ENCODE results near the gene BCKDHB. TPM values are rescaled to one million over a fixed set of nuclear protein-coding genes. Genes with fewer than 3 reads are reported as not detected.
A peak's percentile ranks its signal among the peaks of the same experiment; 100 is the strongest.

Gene BCKDHB
- total RNA-seq, 1 donor from 2014 or later = 18.5 TPM

GRCh38 chr6:80158478-80158989 is 52.1 kb downstream of the BCKDHB start:
- no peak overlapping the region for H3K27ac Mint-ChIP-seq
- DNase-seq (ENCODE audit: low spot score) = no peak

GRCh38 chr6:80161434-80161833 is 55.0 kb downstream of the BCKDHB start:
- no peak for DNase-seq (ENCODE audit: low spot score)
- Mint-ChIP-seq H3K27me3 (ENCODE audit: low read depth) (no peaks in the 10 kb centered on the region), H3K27ac (no peak overlapping the region), H3K9me3 (no peaks in the 10 kb centered on the region), H3K36me3 (ENCODE audit: low read depth) (no peaks in the 10 kb centered on the region), H3K4me1 (ENCODE audit: low read depth) (peaks cover 7% of the 10 kb centered on the region), H3K4me3 (ENCODE audit: low read depth) (no peak overlapping the region)
- intact Hi-C loops (cut with micrococcal nuclease) = loop anchor here (10.0 kb wide), 1 partner anchor 1593 kb away; the partner anchor contains the start of gene TENT5A

More at GRCh38 chr6:80158478-80158989, 52.1 kb downstream of the BCKDHB start:
- Mint-ChIP-seq H3K9me3 (no peaks in the 10 kb centered on the region), H3K4me1 (ENCODE audit: low read depth) (no peaks in the 10 kb centered on the region), H3K36me3 (ENCODE audit: low read depth) (no peaks in the 10 kb centered on the region), H3K4me3 (ENCODE audit: low read depth) (no peak overlapping the region), H3K27me3 (ENCODE audit: low read depth) (no peaks in the 10 kb centered on the region)
- intact Hi-C loops (cut with micrococcal nuclease) = no loop called here

- no peak overlapping the region for H3K4me3 Mint-ChIP-seq (ENCODE audit: low read depth)
- no peak for DNase-seq (ENCODE audit: low spot score)
- H3K27me3 Mint-ChIP-seq (ENCODE audit: low read depth) = no peaks in the 10 kb centered on the region
- intact Hi-C loops (cut with micrococcal nuclease) = loop anchor here (10.0 kb wide), 1 partner anchor 1591 kb away; the partner anchor contains the start of gene TENT5A
- H3K9me3 Mint-ChIP-seq = no peaks in the 10 kb centered on the region
- no peak overlapping the region for H3K27ac Mint-ChIP-seq
- no peaks in the 10 kb centered on the region for H3K36me3 Mint-ChIP-seq (ENCODE audit: low read depth)
- H3K4me1 Mint-ChIP-seq (ENCODE audit: low read depth) = peaks cover 7% of the 10 kb centered on the region
These were observed 57.3 kb downstream of the BCKDHB start for GRCh38 chr6:80163754-80164187.

GRCh38 chr6:80165143-80165542 is 58.7 kb downstream of the BCKDHB start:
- intact Hi-C loops (cut with micrococcal nuclease) = loop anchor here (1.0 to 10.0 kb wide), 3 partner anchors 59 to 1590 kb away; partner anchors contain the start of genes BCKDHB, TENT5A and TTK
- no peaks in the 10 kb centered on the region for H3K9me3 Mint-ChIP-seq
- H3K4me3 Mint-ChIP-seq (ENCODE audit: low read depth) = peak overlapping the region; percentile 56
- H3K27me3 Mint-ChIP-seq (ENCODE audit: low read depth) = no peaks in the 10 kb centered on the region
- H3K4me1 Mint-ChIP-seq (ENCODE audit: low read depth) = peaks cover 7% of the 10 kb centered on the region
- H3K27ac Mint-ChIP-seq = peak overlapping the region; percentile 62
- no peaks in the 10 kb centered on the region for H3K36me3 Mint-ChIP-seq (ENCODE audit: low read depth)
- DNase-seq (ENCODE audit: low spot score) = no peak

GRCh38 chr6:80165819-80166218 is 59.3 kb downstream of the BCKDHB start:
- Mint-ChIP-seq H3K4me1 (ENCODE audit: low read depth) (peaks cover 7% of the 10 kb centered on the region), H3K27ac (peak overlapping the region; percentile 9), H3K27me3 (ENCODE audit: low read depth) (no peaks in the 10 kb centered on the region), H3K4me3 (ENCODE audit: low read depth) (no peak overlapping the region), H3K9me3 (no peaks in the 10 kb centered on the region), H3K36me3 (ENCODE audit: low read depth) (peaks cover 4% of the 10 kb centered on the region)
- intact Hi-C loops (cut with micrococcal nuclease) = loop anchor here (1.0 to 10.0 kb wide), 3 partner anchors 60 to 1589 kb away; partner anchors contain the start of genes BCKDHB, TENT5A and TTK
- DNase-seq (ENCODE audit: low spot score) = no peak

- DNase-seq (ENCODE audit: low spot score) = no peak
- Mint-ChIP-seq H3K36me3 (ENCODE audit: low read depth) (peaks cover 16% of the 10 kb centered on the region), H3K9me3 (no peaks in the 10 kb centered on the region), H3K27ac (no peak overlapping the region), H3K4me3 (ENCODE audit: low read depth) (no peak overlapping the region), H3K27me3 (ENCODE audit: low read depth) (no peaks in the 10 kb centered on the region), H3K4me1 (ENCODE audit: low read depth) (peaks cover 8% of the 10 kb centered on the region)
- intact Hi-C loops (cut with micrococcal nuclease) = no loop called here
These were observed 64.0 kb downstream of the BCKDHB start for GRCh38 chr6:80170433-80170832.

GRCh38 chr6:80173411-80173810 is 66.9 kb downstream of the BCKDHB start:
- H3K27me3 Mint-ChIP-seq (ENCODE audit: low read depth) = no peaks in the 10 kb centered on the region
- no peak overlapping the region for H3K4me3 Mint-ChIP-seq (ENCODE audit: low read depth)
- no peaks in the 10 kb centered on the region for H3K9me3 Mint-ChIP-seq
- intact Hi-C loops (cut with micrococcal nuclease) = no loop called here
- no peak overlapping the region for H3K27ac Mint-ChIP-seq
- H3K4me1 Mint-ChIP-seq (ENCODE audit: low read depth) = peaks cover 7% of the 10 kb centered on the region
- DNase-seq (ENCODE audit: low spot score) = no peak
- peaks cover 18% of the 10 kb centered on the region for H3K36me3 Mint-ChIP-seq (ENCODE audit: low read depth)

- Mint-ChIP-seq H3K27me3 (ENCODE audit: low read depth) (no peaks in the 10 kb centered on the region), H3K36me3 (ENCODE audit: low read depth) (peaks cover 18% of the 10 kb centered on the region), H3K4me3 (ENCODE audit: low read depth) (no peak overlapping the region), H3K27ac (no peak overlapping the region), H3K9me3 (no peaks in the 10 kb centered on the region), H3K4me1 (ENCODE audit: low read depth) (peaks cover 7% of the 10 kb centered on the region)
- intact Hi-C loops (cut with micrococcal nuclease) = no loop called here
- no peak for DNase-seq (ENCODE audit: low spot score)
These were observed 68.6 kb downstream of the BCKDHB start for GRCh38 chr6:80174900-80175572.

GRCh38 chr6:80179695-80180094 is 73.2 kb downstream of the BCKDHB start:
- Mint-ChIP-seq H3K4me3 (ENCODE audit: low read depth) (no peak overlapping the region), H3K27ac (no peak overlapping the region), H3K27me3 (ENCODE audit: low read depth) (no peaks in the 10 kb centered on the region), H3K9me3 (no peaks in the 10 kb centered on the region), H3K4me1 (ENCODE audit: low read depth) (peaks cover 9% of the 10 kb centered on the region), H3K36me3 (ENCODE audit: low read depth) (peaks cover 7% of the 10 kb centered on the region)
- DNase-seq (ENCODE audit: low spot score) = no peak
- intact Hi-C loops (cut with micrococcal nuclease) = no loop called here

GRCh38 chr6:80181352-80182081 is 75.0 kb downstream of the BCKDHB start:
- Mint-ChIP-seq H3K27ac (no peak overlapping the region), H3K4me3 (ENCODE audit: low read depth) (no peak overlapping the region), H3K9me3 (no peaks in the 10 kb centered on the region)

GRCh38 chr6:80182308-80182707 is 75.8 kb downstream of the BCKDHB start:
- Mint-ChIP-seq H3K4me3 (ENCODE audit: low read depth) (no peak overlapping the region), H3K4me1 (ENCODE audit: low read depth) (peaks cover 2% of the 10 kb centered on the region), H3K36me3 (ENCODE audit: low read depth) (no peaks in the 10 kb centered on the region), H3K27me3 (ENCODE audit: low read depth) (no peaks in the 10 kb centered on the region), H3K9me3 (no peaks in the 10 kb centered on the region), H3K27ac (no peak overlapping the region)
- DNase-seq (ENCODE audit: low spot score) = no peak
- intact Hi-C loops (cut with micrococcal nuclease) = no loop called here

More at GRCh38 chr6:80181352-80182081, 75.0 kb downstream of the BCKDHB start:
- DNase-seq (ENCODE audit: low spot score) = no peak
- Mint-ChIP-seq H3K4me1 (ENCODE audit: low read depth) (peaks cover 2% of the 10 kb centered on the region), H3K27me3 (ENCODE audit: low read depth) (no peaks in the 10 kb centered on the region), H3K36me3 (ENCODE audit: low read depth) (no peaks in the 10 kb centered on the region)
- intact Hi-C loops (cut with micrococcal nuclease) = no loop called here

- no peak overlapping the region for H3K27ac Mint-ChIP-seq
- H3K27me3 Mint-ChIP-seq (ENCODE audit: low read depth) = no peaks in the 10 kb centered on the region
- DNase-seq (ENCODE audit: low spot score) = no peak
- no peaks in the 10 kb centered on the region for H3K36me3 Mint-ChIP-seq (ENCODE audit: low read depth)
- H3K4me3 Mint-ChIP-seq (ENCODE audit: low read depth) = no peak overlapping the region
- intact Hi-C loops (cut with micrococcal nuclease) = no loop called here
- H3K9me3 Mint-ChIP-seq = no peaks in the 10 kb centered on the region
- H3K4me1 Mint-ChIP-seq (ENCODE audit: low read depth) = peaks cover 2% of the 10 kb centered on the region
These were observed 76.7 kb downstream of the BCKDHB start for GRCh38 chr6:80183019-80183795.

Measured in activated T-helper 2 cell treated with anti-CD3 and anti-CD28 coated beads, Interferon-gamma antibody, Interleukin-2, Interleukin-4, amounts not matched to agents 10 μg/mL and 5 μg/mL and 100 μg/mL, durations not matched to agents 14 hours and 24 hours and 36 hours (primary cell).